Epithelial cell of esophagus (primary cell): Measurements from ENCODE around the gene PLIN1.

Experiments used
- DNase-seq: peaks from one replicate; pipeline ENCODE4 v3.0.0; 2010; ENCODE audit warnings: low read depth
- H3K4me3 ChIP-seq: 2 replicates; pipeline ENCODE4 v1.5.1; 2011; ENCODE audit warnings: mild to moderate bottlenecking, low read length, control low read depth
- CTCF ChIP-seq: IDR thresholded peaks from 2 replicates; pipeline ENCODE4 v1.5.1; 2011; ENCODE audit warnings: low read depth, mild to moderate bottlenecking, low read length, control low read depth, inconsistent platforms; ENCODE audit not compliant: insufficient read depth; ENCODE audit errors: missing control alignments

Gene PLIN1

GRCh38 chr15:89647191-89647851 lies 31.8 kb downstream of the PLIN1 start:
- DNase-seq, result peak; percentile 54
- peak; percentile 81 for TF ChIP-seq CTCF

GRCh38 chr15:89646416-89647141 lies 32.6 kb downstream of the PLIN1 start:
- no peak overlapping the region for H3K4me3 ChIP-seq
- TF ChIP-seq CTCF, result no peak
- DNase-seq, result no peak

More at GRCh38 chr15:89647191-89647851, 31.8 kb downstream of the PLIN1 start:
- H3K4me3 ChIP-seq, result no peak overlapping the region

- no peak for DNase-seq
- no peak for TF ChIP-seq CTCF
- H3K4me3 ChIP-seq, result no peak overlapping the region
Observed at GRCh38 chr15:89645680-89646079, 33.5 kb downstream of the PLIN1 start.

- DNase-seq, result no peak
- H3K4me3 ChIP-seq, result no peak overlapping the region
- TF ChIP-seq CTCF, result no peak
Observed at GRCh38 chr15:89642106-89642505, 37.1 kb downstream of the PLIN1 start.

- no peak for DNase-seq
- no peak for TF ChIP-seq CTCF
- no peak overlapping the region for H3K4me3 ChIP-seq
Observed at GRCh38 chr15:89641053-89641452, 38.1 kb downstream of the PLIN1 start.

GRCh38 chr15:89640245-89640644 lies 38.9 kb downstream of the PLIN1 start:
- H3K4me3 ChIP-seq, result no peak overlapping the region
- DNase-seq, result no peak
- TF ChIP-seq CTCF, result no peak
